Motor neuron (in vitro differentiated cells): ENCODE results near the gene SYNDIG1L. TPM values are rescaled to one million over a fixed set of nuclear protein-coding genes. Genes with fewer than 3 reads are reported as not detected.
"Not testable (repeated sequence)": the region's sequence is repeated elsewhere in the genome, so short reads cannot be mapped to it uniquely, and the experiment has no call there.

Experiments
- ATAC-seq, 8 experiments: fragments of 200-7000 bp; cut with Tn5 transposase; replicated peaks in 6 of 8; 2 replicates each; pipeline ENCODE4 v1.8.0; 2021; ENCODE audit warnings: mild to moderate bottlenecking in 8 of 8, moderate library complexity in 8 of 8
- H3K27ac ChIP-seq, 2 donors: fragments of 250-450 bp; sonication (Bioruptor Pico); 2 replicates each; pipeline ENCODE4 v1.9.0; 2021; ENCODE audit warnings: antibody characterized with exemption in 2 of 2, mild to moderate bottlenecking in 2 of 2, moderate library complexity in 1 of 2
- H3K4me1 ChIP-seq, 2 donors: fragments of 250-450 bp; sonication (Bioruptor Pico); replicated peaks in 1 of 2; 2 replicates each; pipeline ENCODE4 v1.6.1; 2021; ENCODE audit warnings: antibody characterized with exemption in 2 of 2, mild to moderate bottlenecking in 2 of 2, moderate library complexity in 1 of 2
- H3K4me3 ChIP-seq, 5 donors: fragments of 250-450 bp; sonication (Bioruptor Pico); 2 replicates each; pipeline ENCODE4 v1.9.0; 2021; ENCODE audit warnings: antibody characterized with exemption in 5 of 5, mild to moderate bottlenecking in 5 of 5, moderate library complexity in 4 of 5
- WGBS, 10 experiments: fragments of 450-650 bp; shearing (Covaris generic); methylation state at CpG; one replicate each; pipeline ENCODE4 v1.0.0; 2022; 5-methylcytosine and 5-hydroxymethylcytosine counted together
- in situ Hi-C, 9 experiments: fragments of 400-800 bp; cut with MboI; loops; one replicate each; pipeline ENCODE4 v1.15.0; 2021; ENCODE audit warnings: low sequenced_read_pairs in 9 of 9, low pct_unique_long_range_greater_than_20kb in 2 of 9; ENCODE audit not compliant: unreplicated experiment in 9 of 9
- total RNA-seq, 8 experiments: library from RNA; unstranded; fragments of 300-600 nt; gene quantifications; 2 replicates each; pipeline versions ENCODE4 v1.2.3 to v1.2.4, GENCODE V29; 2022

SYNDIG1L gene
- total RNA-seq, 8 experiments from 2014 or later = 0.17 to 0.71 (median 0.33) TPM; not detected in 3

DNA sequence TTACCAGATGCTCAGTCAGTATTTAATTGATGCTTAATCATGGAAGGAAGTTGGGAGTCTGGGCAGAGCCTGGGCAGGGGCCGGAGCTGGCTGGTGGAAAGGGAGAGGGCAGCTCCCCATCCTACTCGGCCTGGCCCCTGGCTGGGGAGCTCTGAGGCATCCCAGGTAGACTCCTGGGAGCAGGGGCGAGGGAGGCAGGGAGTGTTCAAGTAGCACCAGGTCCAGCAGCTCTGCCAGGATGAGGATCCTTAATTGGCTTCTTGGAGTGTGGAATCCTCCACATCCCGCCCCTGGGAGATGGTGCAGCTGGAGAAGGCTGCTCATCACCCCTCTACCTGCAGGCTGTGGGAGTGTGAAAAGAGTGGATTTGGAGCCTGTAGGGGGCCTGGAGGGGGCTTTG, 30.9 kb downstream of the SYNDIG1L start:
- ATAC-seq = no peak
- WGBS, 10 experiments = 0 to 61% (median 31%) methylated on average over 1 to 2 of the region's 4 CpGs; no CpG with 5 or more reads in 7 of the 10 experiments
- Histone ChIP-seq H3K4me3 (no peak overlapping the region), H3K4me1 (no peaks in the 10 kb centered on the region), H3K27ac (no peak overlapping the region)
- in situ Hi-C loops = no loop called here

DNA sequence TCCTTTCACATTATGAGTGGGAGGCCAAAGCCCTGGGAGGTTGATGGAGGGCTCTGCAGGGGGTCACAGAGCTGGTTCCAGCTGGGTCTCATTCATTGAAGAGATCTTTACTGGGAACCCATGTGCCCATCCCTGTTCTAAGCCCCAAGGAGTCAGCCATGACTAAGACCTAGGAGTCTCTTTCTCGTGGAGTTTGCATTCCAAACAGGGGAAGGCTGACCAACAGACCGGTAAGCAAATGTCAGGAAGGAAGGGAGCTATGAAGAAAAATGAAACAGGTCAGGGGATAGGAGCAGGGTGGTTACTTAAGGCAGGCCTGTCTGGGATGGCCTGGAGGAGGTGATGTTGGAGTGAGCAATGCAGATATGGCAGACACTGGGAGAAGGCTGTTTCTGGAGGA, 31.5 kb downstream of the SYNDIG1L start:
- in situ Hi-C loops = no loop called here
- Histone ChIP-seq H3K27ac (no peak overlapping the region), H3K4me3 (no peak overlapping the region), H3K4me1 (no peaks in the 10 kb centered on the region)
- no peak for ATAC-seq
- WGBS, 10 experiments = 0 to 83% (median 59%) methylated on average over 1 to 2 of the region's 2 CpGs; no CpG with 5 or more reads in 6 of the 10 experiments

DNA sequence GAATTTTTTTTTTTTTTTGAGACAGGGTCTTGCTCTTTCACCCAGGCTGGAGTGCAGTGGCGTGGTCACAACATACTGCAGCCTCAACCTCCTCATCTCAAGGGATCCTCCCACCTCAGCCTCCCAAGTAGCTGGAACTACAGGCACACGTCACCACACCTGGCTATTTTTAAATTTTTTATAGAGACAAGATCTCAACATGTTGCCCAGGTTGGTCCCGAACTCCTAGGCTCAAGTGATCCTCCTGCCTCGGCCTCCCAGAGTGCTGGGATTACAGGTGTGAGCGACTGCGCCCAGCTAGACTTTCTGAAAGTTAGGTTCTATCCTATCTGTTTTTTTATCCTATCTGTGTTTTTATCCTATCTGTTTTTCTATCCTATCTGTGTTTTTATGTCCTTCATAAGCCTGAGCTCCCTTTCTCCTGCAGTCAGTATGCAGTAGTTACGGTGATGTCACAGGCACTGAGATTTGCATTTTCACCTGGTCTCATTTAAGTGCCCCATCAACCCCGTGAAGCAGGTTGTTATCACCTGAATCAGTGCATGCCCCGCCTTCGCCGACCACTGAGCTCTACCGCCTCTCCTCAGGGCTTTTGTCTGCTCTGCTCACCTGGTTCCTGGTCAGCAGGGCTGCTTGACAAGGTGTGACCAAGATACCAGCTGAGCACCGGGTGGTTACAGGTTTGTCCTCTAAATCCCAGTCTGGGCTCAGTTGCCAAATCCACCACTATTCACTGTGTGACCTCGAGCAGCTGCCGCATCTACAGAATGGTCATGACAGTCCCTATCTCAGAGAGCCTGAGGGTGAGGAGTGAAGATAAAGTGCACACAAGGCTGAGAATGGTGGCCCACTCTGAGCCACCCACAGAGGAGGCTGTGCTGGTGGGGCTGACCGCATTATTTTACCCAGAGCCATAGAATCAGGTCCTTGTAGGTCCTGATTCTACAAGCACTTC, 33.1 kb downstream of the SYNDIG1L start:
- 33 to 100% (median 81%) methylated on average over 1 to 15 of the region's 16 CpGs for WGBS, 10 experiments
- Histone ChIP-seq H3K4me3 (no peak overlapping the region), H3K4me1 (no peaks in the 10 kb centered on the region), H3K27ac (no peak overlapping the region)
- in situ Hi-C loops = no loop called here
- ATAC-seq = no peak

DNA sequence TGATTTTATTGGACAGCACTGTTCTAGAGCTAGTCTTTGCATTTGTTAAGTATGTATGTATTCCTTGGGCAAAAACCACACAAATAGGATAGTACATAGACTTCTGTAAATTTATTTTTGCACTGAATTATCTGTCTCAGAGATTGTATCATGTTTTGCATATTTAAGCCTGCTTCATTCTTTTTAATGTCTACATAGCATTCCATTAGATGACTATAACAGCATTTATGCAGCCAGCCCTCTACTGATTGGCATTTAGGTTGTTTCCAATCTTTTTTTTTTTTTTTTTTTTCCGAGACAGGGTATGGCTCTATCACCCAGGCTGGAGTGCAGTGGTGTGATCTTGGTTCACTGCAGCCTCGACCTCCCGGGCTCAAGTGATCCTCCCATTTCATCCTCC, 34.5 kb downstream of the SYNDIG1L start:
- 45 to 100% (median 80%) methylated on average over 1 to 3 of the region's 3 CpGs; no CpG with 5 or more reads in 3 of the 10 experiments for WGBS, 10 experiments
- Histone ChIP-seq H3K27ac (no peak overlapping the region), H3K4me1 (no peaks in the 10 kb centered on the region), H3K4me3 (no peak overlapping the region)
- ATAC-seq = no peak
- in situ Hi-C loops = no loop called here

DNA sequence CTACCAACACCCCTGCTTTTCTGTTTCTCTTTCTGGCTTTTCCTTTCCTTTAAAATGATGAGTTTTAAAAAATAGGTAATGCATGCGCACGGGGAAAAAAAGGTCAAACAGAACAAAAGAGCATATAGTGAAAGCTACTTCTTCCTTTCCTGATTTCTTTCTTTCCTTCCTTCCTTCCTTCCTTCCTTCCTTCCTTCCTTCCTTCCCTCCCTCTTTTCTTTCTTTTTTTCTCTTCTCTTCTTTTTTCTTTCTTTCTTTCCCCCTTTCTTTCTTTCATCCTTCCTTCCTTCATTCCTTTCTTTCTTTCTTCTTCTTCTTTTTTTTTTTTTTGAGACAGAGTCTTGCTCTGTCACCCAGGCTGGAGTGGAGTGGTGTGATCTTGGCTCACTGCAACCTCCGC, 35.5 kb downstream of the SYNDIG1L start:
- H3K4me3 ChIP-seq, H3K4me1 ChIP-seq, ATAC-seq, in situ Hi-C loops, H3K27ac ChIP-seq: not testable (repeated sequence)
- WGBS, 10 experiments = 64 to 100% (median 96%) methylated on average over 1 to 3 of the region's 3 CpGs; no CpG with 5 or more reads in 3 of the 10 experiments

DNA sequence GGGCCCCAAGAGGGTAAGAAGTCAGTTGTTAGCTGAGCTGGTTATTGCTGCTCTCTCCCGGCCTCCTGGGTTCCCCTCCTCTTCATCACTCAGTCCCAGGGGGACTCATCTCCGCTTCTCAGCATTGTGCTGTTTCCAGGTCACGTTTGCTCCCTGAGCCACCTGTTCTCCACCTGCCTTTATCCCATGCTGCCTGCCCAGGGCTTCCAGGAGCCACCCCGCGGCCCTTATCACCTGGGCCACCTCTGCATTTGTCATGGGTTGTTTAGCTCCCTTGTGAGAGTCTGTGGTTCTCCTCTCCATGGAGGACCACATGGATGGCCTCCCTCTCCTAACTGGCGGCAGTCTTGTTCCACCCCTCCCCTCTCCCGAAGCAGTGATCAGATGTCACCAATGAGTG, 36.0 kb downstream of the SYNDIG1L start:
- ATAC-seq = no peak
- H3K4me3 ChIP-seq = no peak overlapping the region
- in situ Hi-C loops = no loop called here
- H3K4me1 ChIP-seq = no peaks in the 10 kb centered on the region
- WGBS, 10 experiments = 38 to 100% (median 69%) methylated on average over 1 to 5 of the region's 7 CpGs; no CpG with 5 or more reads in 4 of the 10 experiments
- H3K27ac ChIP-seq = no peak overlapping the region

DNA sequence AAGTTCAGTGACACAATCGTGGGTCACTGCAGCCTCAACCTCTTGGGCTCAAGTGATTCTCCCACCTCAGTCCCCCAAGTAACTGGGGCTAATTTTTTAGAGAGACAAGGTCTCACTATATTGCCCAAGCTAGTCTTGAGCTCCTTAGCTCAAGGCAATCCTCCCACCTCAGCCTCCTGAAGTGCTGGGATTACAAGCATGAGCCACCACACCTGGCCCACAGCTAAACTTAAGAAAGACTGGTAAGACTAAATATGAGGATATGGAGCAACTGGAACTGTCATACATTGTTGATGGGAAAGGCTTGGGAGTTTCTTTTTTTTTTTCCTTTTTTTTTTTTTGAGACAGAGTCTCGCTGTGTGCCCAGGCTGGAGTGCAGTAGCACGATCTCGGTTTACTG, 43.8 kb downstream of the SYNDIG1L start:
- in situ Hi-C loops = no loop called here
- Histone ChIP-seq H3K27ac (no peak overlapping the region), H3K4me1 (no peaks in the 10 kb centered on the region), H3K4me3 (no peak overlapping the region)
- WGBS, 10 experiments = 52 to 82% (median 63%) methylated on average over 1 to 3 of the region's 4 CpGs; no CpG with 5 or more reads in 6 of the 10 experiments
- ATAC-seq = no peak

DNA sequence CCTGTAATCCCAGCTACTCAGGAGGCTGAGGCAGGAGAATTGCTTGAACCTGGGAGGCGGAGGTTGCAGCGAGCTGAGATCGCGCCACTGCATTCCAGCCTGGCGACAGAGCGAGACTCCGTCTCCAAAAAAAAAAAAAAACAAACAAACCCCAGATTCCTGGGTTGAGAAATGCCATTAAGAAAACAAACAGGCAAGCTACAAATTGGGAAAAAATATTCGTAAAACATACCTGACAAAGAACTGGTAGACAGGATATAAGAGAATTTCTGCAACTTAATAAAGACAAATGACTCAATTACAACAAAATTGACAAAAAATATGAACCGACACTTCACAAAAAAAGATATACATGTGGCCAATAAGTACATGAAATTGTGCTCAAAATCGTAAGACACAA, 44.4 kb downstream of the SYNDIG1L start:
- ATAC-seq = not testable (repeated sequence)

DNA sequence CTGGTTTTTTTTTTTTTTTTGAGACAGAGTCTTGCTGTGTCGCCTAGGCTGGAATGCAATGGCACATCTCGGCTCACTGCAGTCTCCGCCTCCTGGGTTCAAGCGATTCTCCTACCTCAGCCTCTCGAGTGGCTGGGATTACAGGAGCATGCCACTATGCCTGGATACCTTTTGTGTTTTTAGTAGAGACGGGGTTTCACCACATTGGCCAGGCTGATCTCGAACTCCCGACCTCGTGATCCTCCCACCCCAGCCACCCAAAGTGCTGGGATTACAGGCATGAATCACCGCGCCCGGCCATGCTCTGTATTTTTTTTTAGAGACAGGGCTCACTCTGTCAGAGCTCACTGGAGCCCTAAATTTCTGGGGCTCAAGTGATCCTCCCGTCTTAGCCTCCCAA, 45.2 kb downstream of the SYNDIG1L start:
- WGBS, 10 experiments = 40 to 100% (median 90%) methylated on average over 1 to 9 of the region's 13 CpGs; no CpG with 5 or more reads in 4 of the 10 experiments
- no peaks in the 10 kb centered on the region for H3K4me1 ChIP-seq
- in situ Hi-C loops = no loop called here
- no peak overlapping the region for H3K27ac ChIP-seq
- ATAC-seq = no peak
- H3K4me3 ChIP-seq = no peak overlapping the region

More for the DNA sequence above, 44.4 kb downstream of the SYNDIG1L start:
- H3K27ac ChIP-seq, in situ Hi-C loops, H3K4me3 ChIP-seq, H3K4me1 ChIP-seq: not testable (repeated sequence)
- 47 to 100% (median 68%) methylated on average over 1 to 9 of the region's 10 CpGs; no CpG with 5 or more reads in 1 of the 10 experiments for WGBS, 10 experiments

DNA sequence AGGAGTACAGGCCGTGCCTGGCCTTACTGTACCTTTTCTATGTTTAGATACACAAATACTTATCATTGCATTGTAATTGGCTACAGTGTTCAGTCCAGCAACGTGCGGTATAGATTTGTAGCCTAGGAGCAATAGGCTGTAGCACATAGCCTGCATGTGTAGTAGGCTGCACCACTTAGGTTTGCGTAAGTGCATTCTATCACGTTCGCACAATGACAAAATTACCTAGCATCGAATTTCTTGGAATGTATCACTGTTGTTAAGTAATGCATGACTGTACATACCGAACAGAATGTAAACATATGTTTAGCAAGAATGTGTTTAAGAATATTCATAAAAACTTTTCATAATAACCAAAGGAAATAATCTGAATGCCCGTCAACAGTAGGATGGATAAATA, 45.8 kb downstream of the SYNDIG1L start:
- no peak overlapping the region for H3K27ac ChIP-seq
- no peak overlapping the region for H3K4me3 ChIP-seq
- WGBS, 10 experiments = 35 to 97% (median 84%) methylated on average over 3 to 9 of the region's 9 CpGs; no CpG with 5 or more reads in 2 of the 10 experiments
- in situ Hi-C loops = no loop called here
- peak in 1 of 8 experiments; percentile 40 for ATAC-seq
- H3K4me1 ChIP-seq = no peaks in the 10 kb centered on the region

DNA sequence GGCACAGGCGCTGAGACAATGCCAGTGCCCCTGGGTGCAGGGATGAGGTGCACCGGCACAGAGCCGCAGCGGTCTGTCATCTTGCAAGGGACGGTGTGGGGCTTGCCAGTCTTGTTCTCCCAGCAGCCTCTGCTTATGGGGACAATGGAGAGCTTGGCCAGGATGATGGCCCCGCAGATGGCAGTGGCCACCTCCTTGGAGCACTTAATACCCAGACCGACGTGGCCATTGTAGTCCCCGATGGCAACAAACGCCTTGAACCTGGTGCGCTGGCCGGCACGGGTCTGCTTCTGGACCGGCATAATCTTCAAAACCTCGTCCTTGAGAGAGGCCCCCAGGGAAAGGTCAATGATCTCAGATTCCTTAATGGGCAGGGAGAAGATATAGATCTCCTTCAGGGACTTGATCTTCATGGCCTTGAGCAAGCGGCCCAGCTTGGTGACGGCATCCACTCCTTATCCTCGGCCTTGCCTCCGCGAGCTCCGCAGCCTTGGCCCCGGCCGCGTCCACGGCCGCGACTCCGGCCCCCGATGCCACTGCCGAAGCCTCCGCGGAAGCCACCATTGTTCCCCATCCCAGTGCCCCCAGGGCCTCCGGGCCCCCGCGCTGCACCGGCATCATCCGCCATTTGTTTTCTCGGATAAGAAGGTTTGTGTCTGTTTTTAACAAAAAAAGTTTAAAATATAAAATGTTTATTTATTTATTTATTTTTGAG, 47.9 kb downstream of the SYNDIG1L start:
- no peak overlapping the region for H3K4me3 ChIP-seq
- in situ Hi-C loops = no loop called here
- H3K27ac ChIP-seq = no peak overlapping the region
- WGBS, 10 experiments = 92 to 100% (median 98%) methylated on average over 2 to 10 of the region's 38 CpGs; no CpG with 5 or more reads in 5 of the 10 experiments
- no peaks in the 10 kb centered on the region for H3K4me1 ChIP-seq
- ATAC-seq = no peak

DNA sequence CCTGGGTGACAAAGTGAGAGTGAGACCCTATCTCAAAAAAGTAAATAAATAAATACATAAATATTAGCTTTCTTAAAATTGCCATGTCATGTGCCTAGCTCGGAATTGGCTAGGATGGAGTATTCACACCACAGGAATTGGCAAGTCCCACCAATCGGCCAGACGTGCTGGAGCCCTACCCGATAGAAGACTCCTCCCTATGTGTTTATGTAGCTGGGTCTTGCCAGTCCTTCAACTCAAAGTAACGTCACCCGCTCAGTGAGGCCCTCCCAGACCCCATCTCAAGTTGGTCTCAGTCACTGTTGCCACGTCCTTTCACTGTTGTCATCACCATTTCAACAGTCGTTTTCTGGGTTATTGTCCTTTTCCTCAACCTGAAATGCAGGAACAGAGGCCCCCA, 57.6 kb downstream of the SYNDIG1L start:
- Histone ChIP-seq H3K4me1 (peaks cover 0 to 5% of the 10 kb centered on the region in 2 donors), H3K4me3 (no peak overlapping the region), H3K27ac (no peak overlapping the region)
- no peak for ATAC-seq
- 35 to 86% (median 81%) methylated on average over 1 to 7 of the region's 8 CpGs; no CpG with 5 or more reads in 3 of the 10 experiments for WGBS, 10 experiments
- in situ Hi-C loops = loop anchor here (10.0 to 25.0 kb wide), 3 partner anchors 94 to 119 kb away; partner anchors contain the start of genes ISCA2 (in 7 of the 9) and NPC2 (in 7 of the 9)

DNA sequence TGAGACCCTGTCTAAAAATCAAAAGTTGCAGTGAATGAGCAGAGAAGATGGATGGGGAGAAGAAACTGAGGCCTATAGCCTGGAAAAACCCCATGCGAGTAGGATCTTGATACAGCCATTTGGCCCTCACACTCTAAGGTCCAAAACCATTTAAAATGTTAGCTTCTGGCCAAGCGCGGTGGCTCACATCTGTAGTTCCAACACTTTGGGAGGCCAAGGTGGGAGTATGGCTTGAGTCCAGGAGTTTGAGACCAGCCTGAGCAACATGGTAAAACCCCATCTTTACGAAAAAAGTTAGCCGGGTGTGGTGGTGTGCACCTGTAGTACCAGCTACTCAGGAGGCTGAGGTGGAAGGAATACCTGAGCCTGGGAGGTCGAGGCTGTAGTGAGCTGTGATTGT, 58.0 kb downstream of the SYNDIG1L start:
- in situ Hi-C loops = loop anchor here (10.0 to 25.0 kb wide), 3 partner anchors 94 to 119 kb away; partner anchors contain the start of genes ISCA2 (in 7 of the 9) and NPC2 (in 7 of the 9)
- ATAC-seq = no peak
- no peak overlapping the region for H3K4me3 ChIP-seq
- 88 to 100% (median 100%) methylated on average over 1 to 5 of the region's 6 CpGs; no CpG with 5 or more reads in 2 of the 10 experiments for WGBS, 10 experiments
- peaks cover 0 to 5% of the 10 kb centered on the region in 2 donors for H3K4me1 ChIP-seq
- H3K27ac ChIP-seq = no peak overlapping the region
